ENCODE results near the gene CCDC85A.

DNA sequence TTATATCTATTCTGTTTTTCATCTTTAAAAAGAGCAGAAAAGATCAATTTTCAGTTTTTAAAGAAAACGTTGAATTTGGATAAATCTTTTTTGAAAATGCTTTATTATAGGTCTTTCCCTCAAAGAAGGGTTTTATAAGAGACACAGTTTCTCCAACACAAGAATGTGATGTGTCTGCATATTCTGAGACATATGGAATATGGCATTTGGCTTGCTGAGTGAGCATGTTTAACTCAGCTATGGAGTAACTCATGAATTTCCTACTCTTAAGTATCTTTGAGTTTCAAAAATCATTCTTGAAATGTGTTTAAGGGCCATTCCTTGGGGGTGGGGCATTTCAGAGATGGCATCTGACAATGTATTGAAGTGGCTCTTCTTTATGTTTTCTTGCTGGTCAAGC is 191.5 kb downstream of the CCDC85A start:
- TF ChIP-seq POLR2AphosphoS5 (IDR thresholded peaks at IDR 0.05; ENCODE audit: borderline replicate concordance, low read depth, low read length) = no peak; the same call in 1 of the 2 replicates
- no peak for TF ChIP-seq EZH2 (IDR thresholded peaks at IDR 0.05)
